ENCODE results near the gene PDE4D. TPM values are rescaled to one million over a fixed set of nuclear protein-coding genes. Genes with fewer than 3 reads are reported as not detected.

The PDE4D gene
- total RNA-seq, 4 donors from 2014 or later = 35.0 to 121 (median 63.4) TPM

- ATAC-seq = no peak
- H3K36me3 ChIP-seq = no peaks in the 10 kb centered on the region
- no peaks in the 10 kb centered on the region for H3K9me3 ChIP-seq
- peaks cover 0 to 3% (median 0%) of the 10 kb centered on the region in 3 donors for H3K4me1 ChIP-seq
- WGBS, 2 donors (ENCODE audit: low coverage in 1 of 2) = 94 to 100% methylated on average over 4 of the region's 4 CpGs
- H3K27me3 ChIP-seq = no peaks in the 10 kb centered on the region
- H3K27ac ChIP-seq = no peak overlapping the region
- H3K4me3 ChIP-seq = no peak overlapping the region
- TF ChIP-seq POLR2A (IDR thresholded peaks at IDR 0.05) = no peak
- TF ChIP-seq EP300 (IDR thresholded peaks at IDR 0.05) = no peak
- TF ChIP-seq POLR2AphosphoS5 (IDR thresholded peaks at IDR 0.05) = no peak
- no peak for TF ChIP-seq CTCF (IDR thresholded peaks at IDR 0.05)
Measured at GRCh38 chr5:59341760-59342159, 551.8 kb downstream of the PDE4D start.

GRCh38 chr5:59341155-59341554 lies 552.4 kb downstream of the PDE4D start:
- Histone ChIP-seq H3K36me3 (no peaks in the 10 kb centered on the region), H3K4me1 (no peaks in the 10 kb centered on the region), H3K27ac (no peak overlapping the region), H3K9me3 (no peaks in the 10 kb centered on the region), H3K27me3 (no peaks in the 10 kb centered on the region), H3K4me3 (no peak overlapping the region)
- TF ChIP-seq POLR2AphosphoS5 (IDR thresholded peaks at IDR 0.05) (no peak), CTCF (IDR thresholded peaks at IDR 0.05) (no peak), EP300 (IDR thresholded peaks at IDR 0.05) (no peak), POLR2A (IDR thresholded peaks at IDR 0.05) (no peak)
- ATAC-seq = no peak
- 82 to 100% methylated on average over 2 of the region's 2 CpGs for WGBS, 2 donors (ENCODE audit: low coverage in 1 of 2)

GRCh38 chr5:59340637-59341036 lies 552.9 kb downstream of the PDE4D start:
- Histone ChIP-seq H3K27me3 (no peaks in the 10 kb centered on the region), H3K9me3 (no peaks in the 10 kb centered on the region), H3K4me3 (no peak overlapping the region), H3K27ac (no peak overlapping the region), H3K4me1 (no peaks in the 10 kb centered on the region), H3K36me3 (no peaks in the 10 kb centered on the region)
- ATAC-seq = no peak
- 100% methylated on average over 1 of the region's 1 CpG; no CpG with 5 or more reads in 1 of the 2 donors for WGBS, 2 donors (ENCODE audit: low coverage in 1 of 2)
- TF ChIP-seq CTCF (IDR thresholded peaks at IDR 0.05) (no peak), POLR2A (IDR thresholded peaks at IDR 0.05) (no peak), POLR2AphosphoS5 (IDR thresholded peaks at IDR 0.05) (no peak), EP300 (IDR thresholded peaks at IDR 0.05) (no peak)

- no peaks in the 10 kb centered on the region for H3K9me3 ChIP-seq
- H3K27me3 ChIP-seq = no peaks in the 10 kb centered on the region
- no peak for ATAC-seq
- H3K4me1 ChIP-seq = no peaks in the 10 kb centered on the region
- TF ChIP-seq CTCF (IDR thresholded peaks at IDR 0.05) (no peak), POLR2A (IDR thresholded peaks at IDR 0.05) (no peak), POLR2AphosphoS5 (IDR thresholded peaks at IDR 0.05) (no peak), EP300 (IDR thresholded peaks at IDR 0.05) (no peak)
- 90 to 94% methylated on average over 2 to 8 of the region's 8 CpGs for WGBS, 2 donors (ENCODE audit: low coverage in 1 of 2)
- no peaks in the 10 kb centered on the region for H3K36me3 ChIP-seq
- no peak overlapping the region for H3K27ac ChIP-seq
- no peak overlapping the region for H3K4me3 ChIP-seq
Measured at GRCh38 chr5:59337240-59337639, 556.3 kb downstream of the PDE4D start.

- H3K4me3 ChIP-seq = no peak overlapping the region
Measured at GRCh38 chr5:59335544-59335943, 558.0 kb downstream of the PDE4D start.

More at GRCh38 chr5:59335544-59335943, 558.0 kb downstream of the PDE4D start:
- TF ChIP-seq EP300 (IDR thresholded peaks at IDR 0.05) (no peak), POLR2AphosphoS5 (IDR thresholded peaks at IDR 0.05) (no peak), CTCF (IDR thresholded peaks at IDR 0.05) (peak in 3 of 4 experiments; percentile 10 to 20 (median 12)), POLR2A (IDR thresholded peaks at IDR 0.05) (no peak)
- H3K27ac ChIP-seq = no peak overlapping the region
- H3K36me3 ChIP-seq = no peaks in the 10 kb centered on the region
- H3K9me3 ChIP-seq = no peaks in the 10 kb centered on the region
- H3K4me1 ChIP-seq = no peaks in the 10 kb centered on the region
- ATAC-seq = no peak
- H3K27me3 ChIP-seq = no peaks in the 10 kb centered on the region
- 72 to 79% methylated on average over 1 of the region's 1 CpG for WGBS, 2 donors (ENCODE audit: low coverage in 1 of 2)
